ENCODE measurements around the gene GPR137B. TPM values are rescaled to one million over a fixed set of nuclear protein-coding genes. Genes with fewer than 3 reads are reported as not detected.

GPR137B gene
- total and polyA plus RNA-seq, 4 donors: 2.2 to 8.6 (median 5.3) TPM

- no peak overlapping the region for H3K4me3 ChIP-seq (ENCODE audit: low read depth in 1 of 3, low read length in 3 of 3)
- no peak overlapping the region for H3K27ac ChIP-seq (ENCODE audit: low read depth in 1 of 2, low read length in 2 of 2)
- no peaks in the 10 kb centered on the region for H3K27me3 ChIP-seq (ENCODE audit: control insufficient read depth in 4 of 4, insufficient read depth in 4 of 4, low read length in 3 of 4)
- H3K4me1 ChIP-seq (ENCODE audit: control insufficient read depth in 4 of 4, insufficient read depth in 4 of 4, low read length in 3 of 4): peaks cover 0 to 11% (median 3%) of the 10 kb centered on the region in 4 donors
- 97% methylated on average over 1 of the region's 1 CpG for WGBS
- no peak overlapping the region for H3K9ac ChIP-seq (ENCODE audit: low read depth in 1 of 2, low read length in 2 of 2)
- no peaks in the 10 kb centered on the region for H3K9me3 ChIP-seq (ENCODE audit: control insufficient read depth in 4 of 4, low read length in 3 of 4)
- DNase-seq (ENCODE audit: low spot score): no peak
- no peak for TF ChIP-seq REST (IDR thresholded peaks at IDR 0.05)
- no peak for TF ChIP-seq TAF1 (conservative IDR thresholded peaks at IDR 0.05)
- no peak for TF ChIP-seq CTCF (IDR thresholded peaks at IDR 0.05; ENCODE audit: low read depth, low read length, missing input control)
- TF ChIP-seq EGR1 (IDR thresholded peaks at IDR 0.05; ENCODE audit: low read depth in 2 of 2): no peak
- no peak for TF ChIP-seq ZBTB33 (IDR thresholded peaks at IDR 0.05)
- no peak for TF ChIP-seq FOXA2 (IDR thresholded peaks at IDR 0.05)
- no peak for TF ChIP-seq FOXA1 (IDR thresholded peaks at IDR 0.05)
- TF ChIP-seq RXRA (IDR thresholded peaks at IDR 0.05): no peak
- no peak for TF ChIP-seq SP1 (IDR thresholded peaks at IDR 0.05)
- TF ChIP-seq JUND (IDR thresholded peaks at IDR 0.05): no peak
- TF ChIP-seq HNF4G (IDR thresholded peaks at IDR 0.05): no peak
- TF ChIP-seq MAX (IDR thresholded peaks at IDR 0.05): no peak
- TF ChIP-seq ATF3 (IDR thresholded peaks at IDR 0.05): no peak
- no peak for TF ChIP-seq RAD21 (IDR thresholded peaks at IDR 0.05)
- no peak for TF ChIP-seq NR2F2 (IDR thresholded peaks at IDR 0.05)
- no peak for TF ChIP-seq HNF4A (conservative IDR thresholded peaks at IDR 0.05)
- TF ChIP-seq YY1 (IDR thresholded peaks at IDR 0.05): no peak
- no peak for TF ChIP-seq GABPA (IDR thresholded peaks at IDR 0.05 in 1 of 2, conservative IDR thresholded peaks at IDR 0.05 in 1 of 2)
- H3K36me3 ChIP-seq (ENCODE audit: control insufficient read depth in 4 of 4, insufficient read depth in 3 of 4, low read depth in 1 of 4, low read length in 3 of 4): peaks cover 0 to 10% (median under 1%) of the 10 kb centered on the region in 4 donors
Measured at GRCh38 chr1:236220473-236220872, 78.1 kb downstream of the GPR137B start.
